ENCODE data around the gene CACNA1C. TPM values are rescaled to one million over a fixed set of nuclear protein-coding genes. Genes with fewer than 3 reads are reported as not detected.

Gene CACNA1C
- polyA plus RNA-seq, 4 donors = 6.8 to 17.5 (median 9.5) TPM

DNA sequence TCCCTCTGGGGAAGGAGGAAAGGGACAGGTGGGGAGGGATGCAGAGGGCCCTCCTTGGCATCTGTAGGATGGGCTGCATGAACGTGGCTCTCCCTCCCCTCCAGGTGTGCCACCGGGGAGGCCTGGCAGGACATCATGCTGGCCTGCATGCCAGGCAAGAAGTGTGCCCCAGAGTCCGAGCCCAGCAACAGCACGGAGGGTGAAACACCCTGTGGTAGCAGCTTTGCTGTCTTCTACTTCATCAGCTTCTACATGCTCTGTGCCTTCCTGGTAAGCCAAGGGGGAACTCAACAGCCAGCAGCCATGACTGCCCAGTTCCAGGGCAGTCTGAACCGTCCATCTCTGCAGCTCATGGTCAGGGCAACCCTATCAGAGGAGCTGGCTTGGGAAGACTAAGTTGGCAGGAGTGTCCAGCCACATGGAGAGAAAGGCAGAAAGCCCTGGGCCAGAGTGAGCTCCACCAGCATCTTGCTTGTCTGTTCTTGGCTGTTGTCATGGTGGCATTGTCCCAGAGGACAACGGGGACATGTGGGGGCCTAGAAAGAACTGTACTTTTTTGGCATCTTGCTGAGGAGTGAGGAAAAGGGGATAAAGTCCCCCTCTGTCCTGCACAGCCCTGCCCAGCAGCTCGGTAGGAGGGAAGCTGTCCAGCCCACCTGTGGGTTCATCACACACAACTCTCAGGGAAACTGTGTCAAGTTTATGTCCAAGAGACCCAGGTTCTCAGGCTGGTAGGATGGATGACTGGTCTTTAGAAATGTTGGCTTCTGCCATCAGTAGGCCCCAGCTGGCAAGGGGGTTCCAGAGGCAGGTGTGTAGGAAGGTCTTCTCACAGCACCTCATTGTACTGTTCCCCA, 612.2 kb downstream of the CACNA1C start:
- no peak for DNase-seq (ENCODE audit: low read depth in 4 of 4, low spot score in 3 of 4)

DNA sequence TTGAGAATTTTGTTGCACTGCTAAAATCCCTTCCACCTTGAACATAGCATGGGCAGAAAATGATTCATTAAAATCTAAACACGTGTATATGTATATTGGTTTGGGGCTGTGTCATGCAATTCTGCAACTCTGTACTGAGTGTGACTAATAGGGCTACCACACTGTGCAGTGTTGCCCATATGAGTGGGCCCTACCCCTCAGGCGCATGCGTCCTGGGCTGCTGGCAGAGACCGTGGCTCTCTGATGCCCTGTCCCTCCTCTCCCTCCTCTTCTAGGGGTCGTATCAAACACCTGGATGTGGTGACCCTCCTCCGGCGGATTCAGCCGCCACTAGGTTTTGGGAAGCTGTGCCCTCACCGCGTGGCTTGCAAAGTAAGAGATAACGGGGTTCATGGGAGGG, 613.6 kb downstream of the CACNA1C start:
- no peak for DNase-seq (ENCODE audit: low read depth in 4 of 4, low spot score in 3 of 4)

DNA sequence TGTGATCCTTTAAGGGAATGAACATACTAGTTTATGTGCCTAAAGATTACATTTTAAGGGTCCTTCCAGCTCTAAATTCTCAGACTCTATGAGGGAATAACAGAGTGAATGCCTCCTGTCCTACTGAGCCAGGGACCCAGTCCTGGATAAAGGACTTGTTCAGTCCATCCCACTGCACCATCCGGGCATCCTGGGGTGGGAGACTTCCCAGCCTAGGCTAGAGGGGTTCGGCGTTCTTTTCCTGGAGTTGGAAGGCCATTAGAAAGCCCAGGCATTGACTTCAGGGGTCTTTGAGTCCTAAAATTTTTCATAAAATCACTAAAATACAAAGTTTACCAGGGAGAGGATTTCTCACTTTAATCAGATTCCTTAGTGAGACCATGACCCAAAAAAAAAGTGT, 614.1 kb downstream of the CACNA1C start:
- no peak for DNase-seq (ENCODE audit: low read depth in 4 of 4, low spot score in 3 of 4)

DNA sequence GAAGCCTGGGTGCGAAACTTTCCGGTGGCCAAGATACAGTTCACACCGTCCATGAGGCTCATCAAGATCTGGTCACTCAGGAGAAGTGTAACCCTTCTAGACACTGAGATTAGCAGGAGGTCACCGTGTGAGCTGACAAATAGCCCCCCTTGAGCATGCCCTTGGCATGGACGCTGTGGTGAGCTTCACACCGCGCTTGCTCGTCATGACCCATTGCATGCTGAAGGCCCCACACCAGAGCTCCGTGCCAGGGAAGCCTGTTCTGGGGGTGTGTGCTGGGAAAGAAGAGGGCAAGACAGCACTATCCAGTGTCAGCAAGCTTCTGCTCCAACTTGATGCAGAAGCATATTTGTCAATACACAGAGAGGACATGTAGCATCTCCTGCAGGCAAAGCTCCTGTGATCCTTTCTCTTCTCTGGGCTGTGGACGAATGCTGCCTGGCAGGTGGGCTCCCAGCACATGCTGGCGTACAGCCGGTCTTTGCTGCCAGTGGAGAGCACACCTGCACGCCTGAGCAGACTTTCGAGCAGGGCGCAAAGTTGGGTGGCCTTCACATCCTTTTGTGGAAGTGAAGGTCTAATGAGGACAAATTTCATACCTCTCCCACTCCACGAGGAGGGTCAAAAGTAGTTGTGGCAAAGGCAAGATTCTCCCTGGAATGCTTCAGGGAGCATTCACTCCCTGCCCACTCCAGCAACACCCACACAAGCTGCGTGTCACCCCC, 615.1 kb downstream of the CACNA1C start:
- DNase-seq (ENCODE audit: low read depth in 4 of 4, low spot score in 3 of 4) = no peak

DNA sequence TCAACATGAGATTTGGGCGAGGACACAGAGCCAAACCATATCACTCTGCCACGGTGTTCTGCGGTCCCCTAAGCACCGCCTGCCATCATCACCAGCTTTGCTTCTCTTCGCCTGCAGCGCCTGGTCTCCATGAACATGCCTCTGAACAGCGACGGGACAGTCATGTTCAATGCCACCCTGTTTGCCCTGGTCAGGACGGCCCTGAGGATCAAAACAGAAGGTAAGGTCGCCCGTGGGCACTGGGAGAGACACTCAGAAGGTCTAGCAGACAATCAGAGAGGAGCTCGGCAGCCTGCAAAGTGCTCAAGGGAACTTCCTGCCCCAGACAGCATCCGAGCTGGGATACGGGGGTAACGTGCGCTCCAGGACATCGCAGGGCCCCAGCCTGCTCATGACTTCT, 616.0 kb downstream of the CACNA1C start:
- DNase-seq (ENCODE audit: low read depth in 4 of 4, low spot score in 3 of 4) = no peak

DNA sequence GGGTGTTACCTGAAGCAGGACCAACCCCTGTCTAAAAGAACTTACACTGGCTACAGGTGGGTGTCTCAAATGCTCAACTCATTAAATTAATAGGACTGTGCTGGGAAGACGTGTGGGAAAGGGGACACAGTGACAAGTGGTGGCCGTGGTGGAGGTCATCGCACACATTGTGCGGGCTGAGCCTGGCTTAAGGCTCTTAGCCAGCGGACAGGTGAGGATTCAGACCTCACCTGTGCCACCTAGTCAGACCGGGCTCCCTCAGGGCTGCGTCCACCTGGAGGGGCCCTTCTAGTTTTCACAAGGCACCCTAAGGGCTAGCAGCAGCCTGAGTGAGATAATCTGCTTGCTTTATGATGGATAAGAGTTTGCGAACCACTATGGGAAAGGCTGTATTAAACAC, 616.8 kb downstream of the CACNA1C start:
- no peak for DNase-seq (ENCODE audit: low read depth in 4 of 4, low spot score in 3 of 4)

DNA sequence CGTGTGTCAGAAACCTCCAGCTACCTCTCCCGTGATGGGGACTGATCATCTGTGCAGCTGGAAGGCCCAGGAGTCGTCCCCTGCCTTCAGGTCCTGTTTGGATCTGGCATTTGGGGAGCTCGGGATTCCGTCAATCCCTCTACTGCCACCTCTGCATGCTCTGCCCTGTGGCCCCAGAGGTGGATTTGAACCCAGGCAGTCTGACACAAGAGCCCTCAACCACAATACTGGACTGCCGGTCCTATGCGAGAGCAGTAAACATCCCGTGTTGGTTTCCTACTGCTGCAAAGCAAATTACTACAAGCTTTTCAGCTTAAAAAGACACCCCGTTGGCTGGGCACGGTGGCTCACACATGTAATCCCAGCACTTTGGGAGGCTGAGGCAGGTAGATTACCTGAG, 620.1 kb downstream of the CACNA1C start:
- DNase-seq (ENCODE audit: low read depth in 4 of 4, low spot score in 3 of 4) = no peak

DNA sequence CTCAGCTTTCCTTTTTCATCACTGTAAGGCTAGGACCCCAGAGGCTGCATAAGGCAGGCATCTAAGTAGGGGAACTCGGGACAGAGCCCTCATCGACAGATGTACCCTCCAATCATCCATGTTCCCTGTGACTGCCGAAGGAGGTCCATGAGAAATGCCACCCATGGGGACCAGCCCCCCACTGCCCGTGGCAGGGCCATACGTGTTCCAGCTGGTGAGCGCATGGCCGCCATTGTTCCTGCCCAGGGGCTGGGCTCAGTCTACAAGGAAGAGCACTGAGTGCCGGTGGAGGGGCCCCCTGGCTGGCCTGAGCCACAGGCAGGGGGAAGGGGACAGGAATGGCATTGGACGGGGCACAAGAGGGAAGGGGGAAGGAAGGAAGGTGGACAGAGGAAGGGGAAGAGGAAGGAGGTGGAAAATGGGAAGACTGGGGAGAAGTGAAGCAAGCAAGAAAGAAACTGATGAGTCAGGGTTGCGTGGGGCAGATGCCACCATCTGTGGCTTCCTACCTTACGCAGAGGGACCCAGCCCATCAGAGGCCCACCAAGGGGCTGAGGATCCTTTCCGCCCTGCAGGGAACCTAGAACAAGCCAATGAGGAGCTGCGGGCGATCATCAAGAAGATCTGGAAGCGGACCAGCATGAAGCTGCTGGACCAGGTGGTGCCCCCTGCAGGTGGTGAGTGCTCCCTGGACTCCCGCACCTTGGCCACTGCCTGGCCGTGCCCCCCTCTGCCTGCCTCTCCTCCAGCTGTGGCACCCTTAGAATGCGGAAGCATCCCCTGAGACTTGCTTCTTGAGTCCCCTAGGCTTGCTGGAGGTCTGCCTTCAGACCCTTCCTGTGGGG, 621.4 kb downstream of the CACNA1C start:
- no peak for DNase-seq (ENCODE audit: low read depth in 4 of 4, low spot score in 3 of 4)

DNA sequence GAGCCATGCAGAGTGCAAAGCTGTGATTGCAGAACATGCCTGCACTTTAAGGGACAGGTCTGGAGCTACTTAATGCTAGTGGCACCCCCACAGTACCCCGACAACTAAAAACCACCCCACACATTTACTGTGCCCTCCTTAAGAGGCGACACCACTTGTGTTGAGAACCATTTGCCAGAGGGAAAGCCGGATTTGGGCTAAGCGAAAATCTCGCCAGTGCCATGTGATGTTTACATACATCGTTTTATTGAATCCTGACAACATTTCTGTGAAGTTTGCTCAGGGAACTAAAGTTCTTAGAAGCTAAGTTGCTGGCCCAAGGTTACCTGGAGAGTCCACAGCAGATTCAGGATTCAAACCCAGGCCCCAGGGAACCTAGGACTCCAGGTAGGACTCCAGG, 623.0 kb downstream of the CACNA1C start:
- DNase-seq (ENCODE audit: low read depth in 4 of 4, low spot score in 3 of 4) = no peak

DNA sequence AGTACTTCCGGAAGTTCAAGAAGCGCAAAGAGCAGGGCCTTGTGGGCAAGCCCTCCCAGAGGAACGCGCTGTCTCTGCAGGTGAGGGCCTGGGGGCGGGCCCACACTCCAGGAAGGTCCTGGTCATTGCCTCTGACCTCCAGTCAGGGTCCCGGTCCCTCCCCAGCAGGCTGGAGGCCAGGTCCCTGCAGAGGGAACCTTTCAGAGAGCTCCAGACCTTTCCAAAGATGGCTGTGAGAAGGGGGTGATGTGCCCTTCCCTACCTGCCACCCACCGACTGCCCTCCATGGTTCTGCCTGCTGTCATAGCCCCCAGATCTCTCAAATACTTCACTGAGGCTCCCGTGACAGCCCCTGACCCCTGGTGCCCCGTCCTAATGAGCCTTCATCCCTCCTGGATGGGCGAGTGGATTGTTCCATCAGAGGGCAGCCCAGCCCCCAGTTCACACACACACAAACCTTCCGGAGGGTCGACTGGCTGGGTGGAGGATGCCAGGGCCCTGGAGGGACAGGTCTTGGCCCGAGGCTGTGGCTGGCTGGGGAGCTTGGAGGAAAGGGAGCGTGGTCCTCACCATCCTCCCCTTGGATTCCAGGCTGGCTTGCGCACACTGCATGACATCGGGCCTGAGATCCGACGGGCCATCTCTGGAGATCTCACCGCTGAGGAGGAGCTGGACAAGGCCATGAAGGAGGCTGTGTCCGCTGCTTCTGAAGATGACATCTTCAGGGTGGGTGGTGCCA, 624.5 kb downstream of the CACNA1C start:
- DNase-seq (ENCODE audit: low read depth in 4 of 4, low spot score in 3 of 4) = no peak

DNA sequence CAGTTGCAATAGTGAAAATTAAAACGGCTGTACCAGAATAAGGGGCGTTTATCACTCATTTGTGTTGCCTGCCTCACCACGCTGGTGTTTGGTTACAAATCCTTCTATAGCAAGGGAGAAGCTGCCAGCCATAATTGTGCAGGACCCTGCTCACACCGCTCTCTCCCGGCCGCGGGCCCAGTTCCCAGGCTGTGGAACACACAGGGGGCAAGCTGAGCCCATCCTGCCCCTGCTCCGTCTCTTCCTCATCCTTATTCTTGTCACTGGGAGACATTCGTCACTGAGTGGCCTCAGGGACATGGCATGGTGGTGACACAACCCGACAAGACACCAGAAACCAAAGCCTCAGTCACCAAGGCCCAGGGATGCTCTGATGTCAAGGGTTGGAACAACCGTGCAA, 625.6 kb downstream of the CACNA1C start:
- DNase-seq (ENCODE audit: low read depth in 4 of 4, low spot score in 3 of 4) = no peak

DNA sequence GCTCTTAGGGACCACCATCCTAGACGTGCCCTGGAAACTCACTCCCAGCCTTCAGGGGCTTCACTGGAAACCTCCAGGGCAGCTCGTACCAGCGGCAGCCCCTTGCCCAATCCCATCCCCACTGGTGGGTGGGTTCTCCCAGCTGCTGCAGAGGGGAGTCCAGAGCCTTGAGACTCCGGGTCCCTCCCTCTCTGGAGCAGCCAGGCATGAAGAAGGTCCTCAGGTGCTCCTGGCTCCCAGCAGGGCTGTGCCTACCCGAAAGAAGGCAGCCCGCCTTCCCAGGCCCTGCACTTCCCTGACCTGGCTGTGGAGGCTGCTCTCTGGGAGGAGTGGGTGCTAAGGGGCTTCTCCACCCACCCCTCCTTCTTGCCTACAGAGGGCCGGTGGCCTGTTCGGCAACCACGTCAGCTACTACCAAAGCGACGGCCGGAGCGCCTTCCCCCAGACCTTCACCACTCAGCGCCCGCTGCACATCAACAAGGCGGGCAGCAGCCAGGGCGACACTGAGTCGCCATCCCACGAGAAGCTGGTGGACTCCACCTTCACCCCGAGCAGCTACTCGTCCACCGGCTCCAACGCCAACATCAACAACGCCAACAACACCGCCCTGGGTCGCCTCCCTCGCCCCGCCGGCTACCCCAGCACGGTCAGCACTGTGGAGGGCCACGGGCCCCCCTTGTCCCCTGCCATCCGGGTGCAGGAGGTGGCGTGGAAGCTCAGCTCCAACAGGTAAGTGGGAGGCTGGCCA, 626.5 kb downstream of the CACNA1C start:
- DNase-seq (ENCODE audit: low read depth in 4 of 4, low spot score in 3 of 4) = no peak

DNA sequence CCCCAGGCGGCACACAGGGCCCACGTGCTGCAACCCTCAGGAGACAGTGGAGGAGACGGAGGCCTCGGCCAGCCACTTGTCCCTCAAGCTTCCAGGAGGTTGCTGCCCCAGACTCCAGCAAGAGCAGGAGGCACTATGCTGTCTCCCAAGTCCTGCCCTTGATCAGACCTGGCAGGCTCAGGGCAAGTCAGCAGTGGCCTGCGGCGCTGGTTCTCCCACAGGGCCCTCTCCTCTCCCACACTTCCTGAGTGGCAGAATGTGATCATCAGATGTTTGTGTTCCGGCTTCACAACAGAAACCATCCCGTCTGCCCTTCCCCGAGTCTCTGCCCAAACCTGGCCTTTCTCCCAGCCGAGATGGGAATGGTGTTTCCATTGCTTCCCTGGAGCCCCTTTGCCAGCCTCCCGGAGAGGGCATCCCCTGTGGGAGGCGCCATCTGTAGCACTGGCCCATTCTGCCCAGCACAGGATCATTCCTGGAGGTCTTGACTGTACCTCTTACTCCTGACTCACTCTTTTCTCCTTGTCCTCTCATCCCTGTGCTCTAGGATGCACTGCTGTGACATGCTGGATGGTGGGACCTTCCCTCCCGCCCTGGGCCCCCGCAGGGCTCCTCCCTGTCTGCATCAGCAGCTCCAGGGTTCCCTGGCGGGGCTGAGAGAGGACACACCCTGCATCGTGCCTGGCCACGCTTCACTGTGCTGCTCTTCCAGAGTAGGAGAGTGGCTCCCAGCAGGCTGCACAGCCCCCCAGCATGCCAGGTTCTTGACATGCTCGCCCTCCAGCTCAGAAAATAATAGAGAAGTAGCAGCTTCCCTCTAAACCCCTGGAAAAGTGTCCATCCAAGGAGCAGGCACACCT, 627.3 kb downstream of the CACNA1C start:
- DNase-seq (ENCODE audit: low read depth in 4 of 4, low spot score in 3 of 4) = no peak

DNA sequence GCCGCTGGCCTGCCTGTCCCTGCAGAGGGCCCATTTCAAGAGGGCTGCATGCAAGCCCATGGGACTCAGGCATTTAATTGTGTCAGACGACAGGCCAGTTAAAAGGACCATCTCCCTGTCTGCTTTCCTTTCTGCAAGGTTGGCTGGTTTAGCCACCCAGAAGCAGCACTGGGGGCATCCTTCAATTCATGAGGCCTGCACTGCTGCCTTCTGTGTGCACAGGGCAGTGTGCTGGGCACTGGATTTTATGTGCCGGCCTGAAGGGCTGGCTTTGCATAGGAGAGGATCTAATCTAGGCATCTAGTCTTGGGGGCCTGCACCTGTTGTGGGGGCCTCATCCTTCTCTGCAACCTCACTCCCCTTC, 627.9 kb downstream of the CACNA1C start:
- DNase-seq (ENCODE audit: low read depth in 4 of 4, low spot score in 3 of 4) = no peak

DNA sequence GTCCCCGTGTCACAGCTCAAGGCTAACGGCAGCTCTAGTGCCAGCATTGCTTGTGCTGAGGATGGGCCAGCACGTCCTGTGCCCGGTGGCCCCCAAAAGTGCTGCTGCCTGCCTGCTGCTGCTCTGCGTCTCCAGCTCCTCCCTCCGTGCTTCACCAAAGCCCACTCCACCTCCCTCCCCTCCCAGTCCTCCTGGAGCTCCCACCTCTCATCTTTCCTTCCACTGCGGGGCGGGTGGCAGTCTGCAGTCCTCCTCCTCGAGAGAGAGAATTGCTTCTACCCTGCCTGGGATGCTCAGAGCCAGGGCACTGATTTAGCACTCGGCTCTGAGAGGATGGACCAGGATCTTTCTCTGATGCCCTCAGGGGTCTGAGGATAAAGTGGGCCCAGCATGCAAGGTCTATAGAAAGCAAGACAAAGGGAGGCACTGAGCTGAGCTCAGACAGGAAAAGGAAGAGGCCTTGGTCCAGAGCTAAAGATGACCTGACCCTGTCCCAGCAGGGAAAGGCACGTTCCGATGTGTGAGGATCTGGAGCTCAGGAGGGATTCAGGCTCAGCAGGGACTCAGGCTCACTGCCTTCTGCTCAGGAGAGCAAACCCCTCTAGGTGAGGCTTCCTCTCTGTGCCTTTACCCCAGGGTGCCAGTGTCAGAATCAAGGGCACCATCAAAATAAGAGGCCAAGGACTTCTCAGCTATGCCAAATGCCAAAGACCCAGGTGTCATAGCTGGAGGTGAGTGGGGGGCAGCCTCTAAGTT, 628.8 kb downstream of the CACNA1C start:
- DNase-seq (ENCODE audit: low read depth in 4 of 4, low spot score in 3 of 4) = no peak

DNA sequence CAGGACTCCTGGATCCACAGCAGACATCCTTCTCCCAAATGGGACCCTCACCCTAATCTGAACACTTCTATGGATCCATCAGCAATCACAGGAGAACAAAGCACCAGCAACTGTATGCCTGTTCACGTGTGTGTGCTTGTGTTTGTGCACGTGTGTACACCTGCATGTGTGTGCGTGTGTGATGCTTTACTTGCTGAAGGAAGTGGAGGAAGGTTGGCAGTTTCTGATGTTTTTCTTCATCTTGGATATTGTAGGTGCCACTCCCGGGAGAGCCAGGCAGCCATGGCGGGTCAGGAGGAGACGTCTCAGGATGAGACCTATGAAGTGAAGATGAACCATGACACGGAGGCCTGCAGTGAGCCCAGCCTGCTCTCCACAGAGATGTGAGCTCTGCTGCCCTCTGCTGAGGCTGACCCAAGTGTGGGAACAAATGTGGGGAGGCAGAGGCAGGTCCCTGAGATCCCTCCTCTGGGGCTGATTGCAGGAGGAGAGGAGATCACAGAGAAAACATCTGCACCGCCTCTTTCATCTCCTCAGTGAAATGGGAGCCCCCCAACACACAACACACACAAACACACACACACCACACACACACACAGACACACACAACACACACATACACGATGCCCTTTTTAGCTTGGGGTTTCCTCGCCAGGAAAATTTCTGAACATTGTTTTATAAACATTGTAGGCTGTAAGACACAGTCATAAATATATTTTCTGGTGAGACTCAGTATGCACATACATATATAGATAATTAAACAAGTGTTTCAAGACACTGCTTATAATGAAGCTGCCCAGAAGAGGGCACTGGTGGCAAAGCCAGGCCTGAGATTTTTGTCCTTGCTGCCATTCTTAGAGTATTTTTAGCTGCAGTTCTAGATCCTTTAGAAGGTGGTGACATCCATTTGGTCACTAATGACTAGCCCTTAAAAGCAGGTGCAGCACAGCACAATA, 629.8 kb downstream of the CACNA1C start:
- peak in 1 of 4 donors; percentile 29 for DNase-seq (ENCODE audit: low read depth in 4 of 4, low spot score in 3 of 4)
